Measurements from ENCODE around the gene LRRC27.

- TF ChIP-seq POLR2A (IDR thresholded peaks at IDR 0.05; ENCODE audit: low read depth, low read length) (no peak), CTCF (conservative IDR thresholded peaks at IDR 0.05; ENCODE audit: low read depth, low read length) (no peak)
These were observed 38.7 kb downstream of the LRRC27 start for GRCh38 chr10:132370426-132371340.
